ENCODE measurements around the gene NECAB2. TPM values are rescaled to one million over a fixed set of nuclear protein-coding genes. Genes with fewer than 3 reads are reported as not detected.
"Not testable (repeated sequence)": the region's sequence is repeated elsewhere in the genome, so short reads cannot be mapped to it uniquely, and the experiment has no call there.

Gene NECAB2
- total and polyA plus RNA-seq, 2 donors (not counting 1 experiment from before 2014, with no cell fraction given), result 0.03 to 0.17 TPM

DNA sequence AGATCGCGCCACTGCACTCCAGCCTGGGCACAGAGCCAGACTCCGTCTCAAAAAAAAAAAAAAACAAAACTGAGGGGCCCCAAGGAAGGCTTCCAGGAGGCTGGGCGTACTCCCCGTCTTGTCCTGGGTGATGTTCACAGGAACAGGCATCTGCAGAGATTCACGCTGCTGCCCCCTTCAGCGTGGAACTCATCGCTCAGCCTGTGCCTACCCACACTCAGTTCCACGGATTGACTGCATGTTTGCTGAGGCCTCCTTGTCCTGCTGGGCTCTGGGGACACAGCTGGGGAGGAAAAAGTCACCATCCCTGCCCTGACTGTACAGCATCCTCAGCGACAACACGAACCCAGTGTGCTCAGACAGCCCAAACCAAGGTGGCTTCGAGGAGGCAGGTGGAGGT is 27.9 kb upstream of the NECAB2 start:
- Histone ChIP-seq H3K79me2 (ENCODE audit: control insufficient read depth, insufficient read depth, low read length) (no peaks in the 10 kb centered on the region), H3K4me2 (ENCODE audit: extremely low read depth, insufficient read depth, low read length) (no peak overlapping the region), H3K4me1 (ENCODE audit: control insufficient read depth, extremely low read depth, insufficient read depth, low read length) (no peaks in the 10 kb centered on the region), H3K27ac (ENCODE audit: insufficient read depth, low read length) (no peak overlapping the region), H3K9ac (ENCODE audit: insufficient read depth, low read length) (no peak overlapping the region), H3K9me3 (ENCODE audit: control insufficient read depth, insufficient read depth, low read depth, low read length) (no peaks in the 10 kb centered on the region), H2AFZ (ENCODE audit: low read length) (no peak overlapping the region), H3K27me3 (ENCODE audit: control insufficient read depth, insufficient read depth, low read length) (no peaks in the 10 kb centered on the region), H4K20me1 (ENCODE audit: control insufficient read depth, extremely low read depth, insufficient read depth, low read length) (no peaks in the 10 kb centered on the region), H3K36me3 (ENCODE audit: control insufficient read depth, insufficient read depth, low read length) (no peaks in the 10 kb centered on the region), H3K4me3 (replicated peaks in 1 of 4; ENCODE audit: control extremely low read depth in 1 of 4, insufficient read depth in 1 of 4, low read depth in 3 of 4, low read length in 4 of 4) (no peak overlapping the region)
- TF ChIP-seq, protein P1, sequence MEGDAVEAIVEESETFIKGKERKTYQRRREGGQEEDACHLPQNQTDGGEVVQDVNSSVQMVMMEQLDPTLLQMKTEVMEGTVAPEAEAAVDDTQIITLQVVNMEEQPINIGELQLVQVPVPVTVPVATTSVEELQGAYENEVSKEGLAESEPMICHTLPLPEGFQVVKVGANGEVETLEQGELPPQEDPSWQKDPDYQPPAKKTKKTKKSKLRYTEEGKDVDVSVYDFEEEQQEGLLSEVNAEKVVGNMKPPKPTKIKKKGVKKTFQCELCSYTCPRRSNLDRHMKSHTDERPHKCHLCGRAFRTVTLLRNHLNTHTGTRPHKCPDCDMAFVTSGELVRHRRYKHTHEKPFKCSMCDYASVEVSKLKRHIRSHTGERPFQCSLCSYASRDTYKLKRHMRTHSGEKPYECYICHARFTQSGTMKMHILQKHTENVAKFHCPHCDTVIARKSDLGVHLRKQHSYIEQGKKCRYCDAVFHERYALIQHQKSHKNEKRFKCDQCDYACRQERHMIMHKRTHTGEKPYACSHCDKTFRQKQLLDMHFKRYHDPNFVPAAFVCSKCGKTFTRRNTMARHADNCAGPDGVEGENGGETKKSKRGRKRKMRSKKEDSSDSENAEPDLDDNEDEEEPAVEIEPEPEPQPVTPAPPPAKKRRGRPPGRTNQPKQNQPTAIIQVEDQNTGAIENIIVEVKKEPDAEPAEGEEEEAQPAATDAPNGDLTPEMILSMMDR (conservative IDR thresholded peaks at IDR 0.05 in 1 of 2, IDR thresholded peaks at IDR 0.05 in 1 of 2; ENCODE audit: low read depth in 1 of 2, low read length in 2 of 2), result no peak
- no peak for DNase-seq (ENCODE audit: low read depth in 2 of 2)

DNA sequence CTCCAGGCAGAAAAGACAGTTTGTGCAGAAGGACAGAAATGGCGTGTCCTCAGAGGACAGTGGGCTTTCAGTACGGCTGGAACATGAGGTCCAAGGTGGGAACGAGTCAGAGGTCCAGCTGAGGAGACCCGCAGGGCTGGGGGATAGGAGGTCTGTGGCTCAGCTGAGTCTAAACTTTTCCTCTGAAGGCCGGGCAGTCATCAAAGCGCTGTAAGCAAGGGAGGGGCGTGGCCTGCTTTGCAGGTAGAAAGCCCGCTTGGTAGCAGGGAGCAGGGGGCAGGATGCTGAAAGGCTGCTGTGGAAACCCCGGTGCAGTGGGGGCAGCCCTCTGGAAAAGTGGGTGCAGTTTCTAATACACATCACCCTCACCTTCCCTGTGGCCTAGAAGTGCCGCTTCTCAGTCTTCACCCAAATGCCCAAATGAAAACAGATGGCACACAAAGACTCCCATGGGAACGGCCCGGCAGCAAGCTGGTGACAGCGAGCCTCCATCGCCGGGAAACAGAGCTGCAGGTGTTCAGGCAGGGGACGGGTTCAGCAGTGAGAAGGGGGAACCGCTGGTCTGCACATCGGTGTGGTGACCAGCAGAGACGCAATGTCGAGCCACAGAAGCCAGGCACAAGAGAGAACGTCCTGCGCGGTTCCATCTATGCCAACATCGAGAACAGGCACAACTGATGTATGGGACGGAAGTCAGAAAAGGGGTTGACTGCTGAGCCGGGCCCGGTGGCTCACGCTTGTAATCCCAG is 27.2 kb upstream of the NECAB2 start:
- no peak overlapping the region for H2AFZ ChIP-seq (ENCODE audit: low read length)

DNA sequence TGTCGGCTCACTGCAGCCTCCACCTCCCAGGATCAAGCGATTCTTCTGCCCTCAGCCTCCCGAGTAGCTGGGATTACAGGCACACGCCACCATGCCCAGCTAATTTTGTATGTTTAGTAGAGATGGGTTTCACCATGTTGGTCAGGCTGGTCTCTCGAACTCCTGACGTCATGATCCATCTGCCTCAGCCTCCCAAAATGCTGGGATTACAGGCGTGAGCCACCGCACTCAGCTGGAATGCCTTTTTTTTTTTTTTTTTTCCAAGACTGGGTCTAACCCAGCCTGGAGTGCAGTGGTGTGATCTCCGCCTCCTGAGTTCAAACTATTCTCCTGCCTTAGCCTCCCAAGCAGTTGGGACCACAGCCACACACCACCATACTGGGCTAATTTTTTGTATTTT is 26.5 kb upstream of the NECAB2 start:
- DNase-seq (ENCODE audit: low read depth in 2 of 2); H3K9me3 ChIP-seq (ENCODE audit: control insufficient read depth, insufficient read depth, low read depth, low read length); H3K79me2 ChIP-seq (ENCODE audit: control insufficient read depth, insufficient read depth, low read length); H3K36me3 ChIP-seq (ENCODE audit: control insufficient read depth, insufficient read depth, low read length); H3K4me3 ChIP-seq (replicated peaks in 1 of 4; ENCODE audit: control extremely low read depth in 1 of 4, insufficient read depth in 1 of 4, low read depth in 3 of 4, low read length in 4 of 4); H3K27ac ChIP-seq (ENCODE audit: insufficient read depth, low read length); H2AFZ ChIP-seq (ENCODE audit: low read length); H4K20me1 ChIP-seq (ENCODE audit: control insufficient read depth, extremely low read depth, insufficient read depth, low read length); H3K9ac ChIP-seq (ENCODE audit: insufficient read depth, low read length); H3K27me3 ChIP-seq (ENCODE audit: control insufficient read depth, insufficient read depth, low read length); H3K4me2 ChIP-seq (ENCODE audit: extremely low read depth, insufficient read depth, low read length); H3K4me1 ChIP-seq (ENCODE audit: control insufficient read depth, extremely low read depth, insufficient read depth, low read length): not testable (repeated sequence)

More for the DNA sequence above, 27.2 kb upstream of the NECAB2 start:
- H3K27me3 ChIP-seq (ENCODE audit: control insufficient read depth, insufficient read depth, low read length), result no peaks in the 10 kb centered on the region
- no peak overlapping the region for H3K4me3 ChIP-seq (replicated peaks in 1 of 4; ENCODE audit: control extremely low read depth in 1 of 4, insufficient read depth in 1 of 4, low read depth in 3 of 4, low read length in 4 of 4)
- no peak for DNase-seq (ENCODE audit: low read depth in 2 of 2)
- TF ChIP-seq, protein P1 (conservative IDR thresholded peaks at IDR 0.05 in 1 of 2, IDR thresholded peaks at IDR 0.05 in 1 of 2; ENCODE audit: low read depth in 1 of 2, low read length in 2 of 2), result no peak
- TF ChIP-seq EZH2 (IDR thresholded peaks at IDR 0.05; ENCODE audit: low read length, missing control alignments), result no peak
- H3K4me2 ChIP-seq (ENCODE audit: extremely low read depth, insufficient read depth, low read length), result no peak overlapping the region
- H3K27ac ChIP-seq (ENCODE audit: insufficient read depth, low read length), result no peak overlapping the region
- H3K79me2 ChIP-seq (ENCODE audit: control insufficient read depth, insufficient read depth, low read length), result no peaks in the 10 kb centered on the region
- no peaks in the 10 kb centered on the region for H3K4me1 ChIP-seq (ENCODE audit: control insufficient read depth, extremely low read depth, insufficient read depth, low read length)
- H3K36me3 ChIP-seq (ENCODE audit: control insufficient read depth, insufficient read depth, low read length), result no peaks in the 10 kb centered on the region
- no peak overlapping the region for H3K9ac ChIP-seq (ENCODE audit: insufficient read depth, low read length)
- H3K9me3 ChIP-seq (ENCODE audit: control insufficient read depth, insufficient read depth, low read depth, low read length), result no peaks in the 10 kb centered on the region
- no peaks in the 10 kb centered on the region for H4K20me1 ChIP-seq (ENCODE audit: control insufficient read depth, extremely low read depth, insufficient read depth, low read length)

Measured in fibroblast of lung (primary cell).